Stimulated activated naive B cell treated with anti-CD40 and anti-IgM and Interleukin-4, amounts not matched to agents 10 μg/mL and 1 μg/mL and 100 μg/mL, for 72 hours (primary cell): ENCODE results near the gene GTF2F2.
"Not testable (repeated sequence)": the region's sequence is repeated elsewhere in the genome, so short reads cannot be mapped to it uniquely, and the experiment has no call there.

Experiments
- ATAC-seq, 2 donors: fragments of 150-1000 bp; cut with Tn5 transposase; replicated peaks; 2 replicates each; pipeline ENCODE4 v1.10.0; 2021; ENCODE audit warnings: moderate library complexity in 1 of 2
- DNase-seq: peaks from one replicate; pipeline ENCODE4 v3.0.0; 2021
- H3K27ac Mint-ChIP-seq: one replicate; pipeline ENCODE4 v1.8.0; 2022; ENCODE audit warnings: mild to moderate bottlenecking, mixed read lengths
- H3K27me3 Mint-ChIP-seq, 2 donors: one replicate each; pipeline ENCODE4 v1.8.0; 2022; ENCODE audit warnings: mixed read lengths in 2 of 2
- H3K36me3 Mint-ChIP-seq, 2 donors: one replicate each; pipeline ENCODE4 v1.8.0; 2022; ENCODE audit warnings: mixed read lengths in 2 of 2, mild to moderate bottlenecking in 1 of 2
- H3K4me1 Mint-ChIP-seq, 2 donors: one replicate each; pipeline ENCODE4 v1.8.0; 2022; ENCODE audit warnings: mixed read lengths in 2 of 2, mild to moderate bottlenecking in 1 of 2
- H3K4me3 Mint-ChIP-seq, 2 donors: one replicate each; pipeline ENCODE4 v1.8.0; 2022; ENCODE audit warnings: mild to moderate bottlenecking in 2 of 2, mixed read lengths in 2 of 2, moderate library complexity in 1 of 2
- H3K9me3 Mint-ChIP-seq, 2 donors: one replicate each; pipeline ENCODE4 v1.8.0; 2022; ENCODE audit warnings: mixed read lengths in 2 of 2, mild to moderate bottlenecking in 1 of 2

GTF2F2 gene

DNA sequence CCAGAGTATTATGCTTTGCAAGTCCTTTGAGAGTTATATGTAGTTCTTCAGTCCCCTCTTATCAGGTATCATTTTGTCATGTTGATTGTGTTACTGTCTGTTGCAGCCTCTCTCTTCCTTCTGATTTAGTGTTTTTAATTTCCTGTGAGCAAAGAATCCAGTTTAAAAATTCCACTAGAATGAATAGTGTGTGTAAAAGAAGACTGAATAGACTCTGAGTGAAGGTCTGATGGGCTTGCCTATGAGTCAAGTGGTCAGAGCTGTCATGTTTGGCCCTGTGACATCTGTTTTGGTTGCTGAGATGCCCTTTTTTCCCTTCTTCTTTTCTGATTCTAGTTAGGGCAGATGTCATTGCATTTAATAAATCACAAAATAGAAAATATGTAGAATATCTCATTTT, 103.9 kb downstream of the GTF2F2 start:
- Mint-ChIP-seq H3K27ac (no peak overlapping the region), H3K36me3 (peaks cover 18 to 27% of the 10 kb centered on the region in 2 donors), H3K4me3 (no peak overlapping the region), H3K4me1 (peaks cover 4 to 6% of the 10 kb centered on the region in 2 donors), H3K9me3 (no peaks in the 10 kb centered on the region), H3K27me3 (no peaks in the 10 kb centered on the region)
- ATAC-seq (no peak), DNase-seq (no peak)

- Mint-ChIP-seq H3K36me3 (peaks cover 21 to 28% of the 10 kb centered on the region in 2 donors), H3K27ac (no peak overlapping the region), H3K9me3 (no peaks in the 10 kb centered on the region), H3K4me3 (no peak overlapping the region), H3K4me1 (peaks cover 4 to 11% of the 10 kb centered on the region in 2 donors), H3K27me3 (no peaks in the 10 kb centered on the region)
- ATAC-seq (no peak), DNase-seq (no peak)
Measured at GRCh38 chr13:45225370-45225769, 105.1 kb downstream of the GTF2F2 start.

GRCh38 chr13:45226024-45226423, 105.7 kb downstream of the GTF2F2 start:
- no peak overlapping the region for H3K4me3 Mint-ChIP-seq
- H3K27ac Mint-ChIP-seq: no peak overlapping the region
- H3K27me3 Mint-ChIP-seq: no peaks in the 10 kb centered on the region
- no peaks in the 10 kb centered on the region for H3K9me3 Mint-ChIP-seq
- DNase-seq (no peak), ATAC-seq (no peak)
- H3K4me1 Mint-ChIP-seq: peaks cover 4 to 9% of the 10 kb centered on the region in 2 donors
- peaks cover 19 to 23% of the 10 kb centered on the region in 2 donors for H3K36me3 Mint-ChIP-seq

DNA sequence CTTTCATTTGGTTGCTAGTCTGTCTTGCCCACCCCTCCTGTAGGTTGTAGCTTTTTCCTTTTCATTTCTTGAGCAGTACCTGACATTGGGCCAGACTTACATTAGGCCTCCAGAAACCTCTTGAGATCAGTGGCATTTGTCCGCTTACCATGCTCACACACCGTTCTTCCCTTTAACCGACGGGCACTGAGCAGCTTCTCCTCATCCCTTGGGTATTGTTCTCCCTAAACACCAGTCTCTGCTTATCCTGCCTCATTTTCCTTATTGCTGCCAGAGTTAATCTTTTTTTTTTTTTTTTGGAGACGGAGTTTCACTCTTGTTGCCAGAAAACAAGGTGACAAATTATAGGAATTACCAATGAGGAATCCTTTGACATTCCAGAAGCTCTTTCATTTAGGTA, 107.7 kb downstream of the GTF2F2 start:
- peaks cover 4 to 8% of the 10 kb centered on the region in 2 donors for H3K4me1 Mint-ChIP-seq
- H3K4me3 Mint-ChIP-seq: no peak overlapping the region
- peaks cover 16 to 21% of the 10 kb centered on the region in 2 donors for H3K36me3 Mint-ChIP-seq
- no peaks in the 10 kb centered on the region for H3K27me3 Mint-ChIP-seq
- no peak overlapping the region for H3K27ac Mint-ChIP-seq
- no peaks in the 10 kb centered on the region for H3K9me3 Mint-ChIP-seq
- ATAC-seq (no peak), DNase-seq (no peak)

- Mint-ChIP-seq H3K36me3 (peaks cover 16 to 21% of the 10 kb centered on the region in 2 donors), H3K4me1 (peaks cover 4 to 8% of the 10 kb centered on the region in 2 donors), H3K4me3 (no peak overlapping the region), H3K27ac (peak overlapping the region; percentile 43), H3K9me3 (no peaks in the 10 kb centered on the region), H3K27me3 (no peaks in the 10 kb centered on the region)
- DNase-seq (no peak), ATAC-seq (no peak)
Measured at GRCh38 chr13:45229172-45229571, 108.9 kb downstream of the GTF2F2 start.

DNA sequence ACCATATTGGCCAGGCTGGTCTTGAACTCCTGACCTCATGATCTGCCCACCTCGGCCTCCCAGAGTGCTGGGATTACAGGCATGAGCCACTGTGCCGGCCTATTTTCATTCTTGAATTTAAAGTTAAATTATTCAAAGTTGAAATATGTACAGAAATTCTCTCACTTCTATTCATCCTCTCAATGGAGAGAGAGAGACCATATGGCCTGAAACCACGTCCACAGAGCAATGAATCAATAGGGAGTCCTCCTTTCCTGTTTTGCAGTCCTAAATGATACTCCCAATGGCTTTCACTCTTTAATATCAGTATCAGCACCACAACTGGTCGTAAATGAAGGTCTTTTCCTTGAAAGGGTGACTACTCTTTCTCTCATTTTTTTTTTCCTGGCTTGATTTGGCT, 111.0 kb downstream of the GTF2F2 start:
- Mint-ChIP-seq H3K4me1 (peaks cover 0 to 8% of the 10 kb centered on the region in 2 donors), H3K9me3 (no peaks in the 10 kb centered on the region), H3K27ac (no peak overlapping the region), H3K27me3 (no peaks in the 10 kb centered on the region), H3K36me3 (peaks cover 16 to 23% of the 10 kb centered on the region in 2 donors), H3K4me3 (no peak overlapping the region)
- ATAC-seq (no peak), DNase-seq (no peak)

GRCh38 chr13:45231722-45232121, 111.4 kb downstream of the GTF2F2 start:
- no peaks in the 10 kb centered on the region for H3K27me3 Mint-ChIP-seq
- peaks cover 16 to 21% of the 10 kb centered on the region in 2 donors for H3K36me3 Mint-ChIP-seq
- ATAC-seq (no peak), DNase-seq (no peak)
- H3K9me3 Mint-ChIP-seq: no peaks in the 10 kb centered on the region
- H3K4me3 Mint-ChIP-seq: no peak overlapping the region
- H3K27ac Mint-ChIP-seq: no peak overlapping the region
- H3K4me1 Mint-ChIP-seq: peaks cover 0 to 8% of the 10 kb centered on the region in 2 donors

DNA sequence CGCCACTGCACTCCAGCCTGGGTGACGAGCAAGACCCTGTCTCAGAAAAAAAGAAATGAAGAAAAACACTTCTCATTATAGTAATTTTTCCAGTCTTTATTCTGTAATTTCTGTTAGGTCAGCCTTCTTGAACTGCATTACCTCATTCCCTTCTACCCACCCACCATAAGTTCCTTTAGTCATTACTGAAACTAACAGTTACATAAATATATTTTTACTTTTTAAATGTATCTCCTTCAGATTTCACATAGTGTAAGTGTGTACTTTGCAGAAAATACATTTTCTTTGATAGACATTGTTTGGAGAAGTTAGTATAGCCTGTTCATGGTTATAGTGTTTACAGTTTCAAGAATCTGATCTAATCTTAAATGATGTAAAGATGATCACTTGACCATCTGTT, 112.3 kb downstream of the GTF2F2 start:
- ATAC-seq (no peak), DNase-seq (no peak)
- H3K36me3 Mint-ChIP-seq: peaks cover 16 to 20% of the 10 kb centered on the region in 2 donors
- no peaks in the 10 kb centered on the region for H3K27me3 Mint-ChIP-seq
- H3K4me1 Mint-ChIP-seq: peaks cover 0 to 8% of the 10 kb centered on the region in 2 donors
- H3K9me3 Mint-ChIP-seq: no peaks in the 10 kb centered on the region
- H3K27ac Mint-ChIP-seq: no peak overlapping the region
- no peak overlapping the region for H3K4me3 Mint-ChIP-seq

- Mint-ChIP-seq H3K4me1 (peaks cover 3 to 7% of the 10 kb centered on the region in 2 donors), H3K36me3 (peaks cover 1 to 4% of the 10 kb centered on the region in 2 donors), H3K9me3 (no peaks in the 10 kb centered on the region), H3K4me3 (no peak overlapping the region), H3K27me3 (no peaks in the 10 kb centered on the region), H3K27ac (no peak overlapping the region)
- ATAC-seq (no peak), DNase-seq (no peak)
Measured at GRCh38 chr13:45238945-45239795, 118.9 kb downstream of the GTF2F2 start.

DNA sequence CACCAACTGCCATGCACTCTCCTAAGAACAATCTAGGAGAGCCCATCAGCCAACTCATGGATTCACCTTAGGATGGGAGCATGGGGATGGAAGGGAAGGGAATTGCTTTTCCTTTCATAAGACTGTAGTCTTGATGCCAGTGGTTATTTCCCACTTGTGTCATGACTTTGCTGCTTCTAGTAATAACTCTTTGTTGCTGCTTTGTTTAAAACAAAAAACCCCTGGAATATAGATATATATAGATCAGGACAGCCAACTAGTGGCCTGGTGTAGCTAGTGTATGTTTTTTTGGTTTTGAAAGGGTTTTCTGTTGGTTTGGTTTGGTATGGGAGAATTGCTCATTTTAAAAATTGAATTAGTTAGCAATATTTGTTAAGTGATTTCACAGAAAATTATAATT, 119.8 kb downstream of the GTF2F2 start:
- Mint-ChIP-seq H3K4me3 (no peak overlapping the region), H3K36me3 (peaks cover 0 to 5% of the 10 kb centered on the region in 2 donors), H3K4me1 (peaks cover 3 to 7% of the 10 kb centered on the region in 2 donors), H3K27ac (no peak overlapping the region), H3K9me3 (no peaks in the 10 kb centered on the region), H3K27me3 (no peaks in the 10 kb centered on the region)
- DNase-seq (no peak), ATAC-seq (no peak)

DNA sequence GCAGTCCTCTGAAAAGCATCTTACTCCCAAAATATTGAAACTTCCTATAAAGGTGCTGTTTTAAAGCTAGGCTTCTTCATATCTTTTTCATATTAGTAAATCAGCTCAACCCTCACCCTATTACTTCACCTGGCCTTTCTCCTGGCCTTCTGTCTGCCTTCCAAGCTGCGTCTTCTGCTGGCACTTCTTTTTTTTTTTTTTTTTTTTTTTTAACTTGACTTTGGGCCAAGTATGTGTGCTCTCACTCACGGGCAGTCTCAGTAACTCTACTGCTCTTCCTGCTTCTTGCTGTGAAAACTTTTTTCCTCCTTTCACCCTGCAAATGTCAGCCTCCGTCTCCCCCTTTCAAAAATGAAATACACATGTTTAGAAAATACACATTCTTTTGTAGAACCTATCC, 121.8 kb downstream of the GTF2F2 start:
- Mint-ChIP-seq H3K4me1 (peaks cover 3 to 7% of the 10 kb centered on the region in 2 donors), H3K27ac (no peak overlapping the region), H3K27me3 (no peaks in the 10 kb centered on the region), H3K36me3 (peaks cover 0 to 11% of the 10 kb centered on the region in 2 donors), H3K9me3 (peaks cover 0 to 2% of the 10 kb centered on the region in 2 donors), H3K4me3 (no peak overlapping the region)
- ATAC-seq (no peak), DNase-seq (no peak)

GRCh38 chr13:45242524-45242923, 122.2 kb downstream of the GTF2F2 start:
- no peak overlapping the region for H3K27ac Mint-ChIP-seq
- no peak overlapping the region for H3K4me3 Mint-ChIP-seq
- no peaks in the 10 kb centered on the region for H3K27me3 Mint-ChIP-seq
- DNase-seq: no peak
- no peak for ATAC-seq
- peaks cover 0 to 2% of the 10 kb centered on the region in 2 donors for H3K9me3 Mint-ChIP-seq
- peaks cover 3 to 7% of the 10 kb centered on the region in 2 donors for H3K4me1 Mint-ChIP-seq
- H3K36me3 Mint-ChIP-seq: peaks cover 0 to 11% of the 10 kb centered on the region in 2 donors

DNA sequence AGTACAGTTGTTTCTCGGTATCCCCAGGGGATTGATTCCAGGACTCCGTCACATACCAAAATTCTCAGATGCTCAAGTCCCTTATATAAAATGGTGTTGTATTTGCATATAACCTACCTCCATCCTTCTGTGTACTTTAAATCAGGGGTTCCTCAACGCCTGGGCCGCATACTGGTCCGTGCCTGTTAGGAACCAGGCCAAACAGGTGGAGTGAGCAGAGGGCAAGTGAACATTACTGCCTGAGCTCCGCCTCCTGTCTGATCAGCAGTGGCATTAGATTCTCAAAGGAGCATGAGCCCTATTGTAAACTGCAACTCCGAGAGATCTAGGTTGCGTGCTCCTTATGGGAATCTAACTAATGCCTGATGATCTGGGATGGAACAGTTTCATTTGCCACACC, 122.8 kb downstream of the GTF2F2 start:
- Mint-ChIP-seq H3K4me1 (peaks cover 3 to 7% of the 10 kb centered on the region in 2 donors), H3K27ac (no peak overlapping the region), H3K36me3 (peaks cover 0 to 11% of the 10 kb centered on the region in 2 donors), H3K9me3 (peaks cover 0 to 2% of the 10 kb centered on the region in 2 donors), H3K4me3 (no peak overlapping the region), H3K27me3 (no peaks in the 10 kb centered on the region)
- ATAC-seq (no peak), DNase-seq (no peak)

DNA sequence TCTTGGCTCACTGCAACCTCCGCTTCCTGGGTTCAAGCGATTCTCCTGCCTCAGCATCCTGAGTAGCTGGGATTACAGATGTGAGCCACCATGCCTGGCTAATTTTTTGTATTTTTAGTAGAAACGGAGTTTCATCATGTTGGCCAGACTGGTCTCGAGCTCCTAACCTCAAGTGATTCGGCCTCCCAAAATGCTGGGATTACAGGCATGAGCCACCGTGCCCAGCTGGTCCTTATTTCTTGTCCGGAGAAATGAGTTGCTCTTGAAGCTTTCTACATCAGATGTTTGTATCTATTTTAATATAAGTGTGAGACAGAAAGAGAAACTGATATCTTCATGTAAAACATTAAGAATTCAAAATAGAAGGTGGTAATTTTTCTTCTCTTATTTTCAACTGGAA, 124.4 kb downstream of the GTF2F2 start:
- not testable (repeated sequence) for H3K27ac Mint-ChIP-seq, ATAC-seq, H3K4me3 Mint-ChIP-seq, H3K36me3 Mint-ChIP-seq, DNase-seq, H3K27me3 Mint-ChIP-seq, H3K9me3 Mint-ChIP-seq, H3K4me1 Mint-ChIP-seq

DNA sequence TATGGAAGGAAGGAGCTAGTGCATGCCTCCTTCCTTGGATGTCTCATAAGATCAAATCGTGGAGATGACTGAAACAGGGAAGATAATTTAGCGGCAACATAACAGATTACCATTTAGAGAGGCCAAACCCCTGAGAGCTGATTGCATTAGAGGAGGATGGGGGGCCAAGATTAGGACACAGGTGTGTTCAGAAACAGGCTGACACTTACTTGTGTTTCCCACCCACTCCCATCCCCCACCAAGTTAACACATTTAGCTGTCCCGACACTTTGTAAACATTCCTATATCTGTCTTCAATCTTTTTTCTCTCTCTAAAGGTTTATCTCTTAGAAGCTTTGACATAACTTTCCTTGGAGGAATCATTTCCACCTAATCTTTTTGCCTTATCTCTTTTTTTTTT, 129.4 kb downstream of the GTF2F2 start:
- H3K27me3 Mint-ChIP-seq: no peaks in the 10 kb centered on the region
- peaks cover 14 to 15% of the 10 kb centered on the region in 2 donors for H3K36me3 Mint-ChIP-seq
- DNase-seq (no peak), ATAC-seq (no peak)
- peaks cover 0 to 2% of the 10 kb centered on the region in 2 donors for H3K9me3 Mint-ChIP-seq
- no peaks in the 10 kb centered on the region for H3K4me1 Mint-ChIP-seq
- no peak overlapping the region for H3K27ac Mint-ChIP-seq
- H3K4me3 Mint-ChIP-seq: no peak overlapping the region
